ENCODE data around the gene FAM168A. TPM values are rescaled to one million over a fixed set of nuclear protein-coding genes. Genes with fewer than 3 reads are reported as not detected.

The FAM168A gene
- polyA plus RNA-seq, 2 of the 4 experiments (the other 2 are of a cell fraction), result 15.3 to 19.2 TPM

GRCh38 chr11:73538381-73538872, 59.5 kb downstream of the FAM168A start (continued):
- TF ChIP-seq SREBF2 (IDR thresholded peaks at IDR 0.05) (no peak), NFE2L2 (conservative IDR thresholded peaks at IDR 0.05; ENCODE audit: low read length) (no peak), FOSL2 (IDR thresholded peaks at IDR 0.05) (no peak), FOSL2 (CRISPR knock-in tag; IDR thresholded peaks at IDR 0.05) (no peak)

GRCh38 chr11:73537969-73538368, 59.9 kb downstream of the FAM168A start:
- DNase-seq (ENCODE audit: low read depth in 1 of 2, low spot score in 1 of 2) (no peak), FAIRE-seq (no peak), ATAC-seq (no peak)
- Histone ChIP-seq H3K9me3 (no peaks in the 10 kb centered on the region), H3K4me2 (no peak overlapping the region), H3K27ac (no peak overlapping the region), H3K4me3 (no peak overlapping the region), H3K4me1 (no peaks in the 10 kb centered on the region)
- CTCF ChIA-PET, result interaction anchor here (1.0 kb wide), 1 partner anchor 13 kb away, joined by 3 read pairs; no protein-coding TSS in a partner anchor
- TF ChIP-seq ESRRA (IDR thresholded peaks at IDR 0.05; ENCODE audit: borderline replicate concordance, low read length) (no peak), JUNB (IDR thresholded peaks at IDR 0.05) (no peak), HEYL (CRISPR knock-in tag; IDR thresholded peaks at IDR 0.05) (no peak), NPAS2 (CRISPR knock-in tag; IDR thresholded peaks at IDR 0.05; ENCODE audit: borderline replicate concordance) (no peak), HOXA7 (CRISPR knock-in tag; IDR thresholded peaks at IDR 0.05) (no peak), NR3C1 (IDR thresholded peaks at IDR 0.05) (no peak), HDAC2 (IDR thresholded peaks at IDR 0.05) (no peak), EP300 (IDR thresholded peaks at IDR 0.05) (no peak), RFX5 (IDR thresholded peaks at IDR 0.05) (no peak), MYC (IDR thresholded peaks at IDR 0.05; ENCODE audit: borderline replicate concordance, low read length) (no peak), RARB (CRISPR knock-in tag; IDR thresholded peaks at IDR 0.05) (no peak), FOXS1 (CRISPR knock-in tag; IDR thresholded peaks at IDR 0.05) (no peak), PBX3 (IDR thresholded peaks at IDR 0.05) (no peak), SREBF2 (IDR thresholded peaks at IDR 0.05) (no peak), RCOR1 (IDR thresholded peaks at IDR 0.05; ENCODE audit: low read depth, low read length) (no peak), HES2 (IDR thresholded peaks at IDR 0.05) (no peak)
- POLR2A ChIA-PET, result no interaction called here

GRCh38 chr11:73536961-73537360, 61.0 kb downstream of the FAM168A start:
- Histone ChIP-seq H3K4me2 (no peak overlapping the region), H3K4me3 (no peak overlapping the region), H3K9me3 (no peaks in the 10 kb centered on the region), H3K27ac (no peak overlapping the region), H3K4me1 (no peaks in the 10 kb centered on the region)
- ATAC-seq, result no peak
- 90% methylated on average over 2 of the region's 2 CpGs for WGBS (ENCODE audit: missing lambda C conversion rate)
- ChIA-PET POLR2A (interaction anchor here (0.8 kb wide), 1 partner anchor 9 kb away, joined by 4 read pairs; no protein-coding TSS in a partner anchor), CTCF (interaction anchor here (1.0 kb wide), 1 partner anchor 15 kb away, joined by 3 read pairs; no protein-coding TSS in a partner anchor)
- DNase-seq (ENCODE audit: low read depth in 1 of 2, low spot score in 1 of 2), result no peak
- FAIRE-seq, result no peak
- TF ChIP-seq ATOH8 (CRISPR knock-in tag; IDR thresholded peaks at IDR 0.05; ENCODE audit: low read depth) (no peak), ZNF302 (CRISPR knock-in tag; IDR thresholded peaks at IDR 0.05) (no peak), NR3C1 (IDR thresholded peaks at IDR 0.05) (no peak), BHLHE40 (IDR thresholded peaks at IDR 0.05; ENCODE audit: low read depth, low read length) (no peak), SMC3 (IDR thresholded peaks at IDR 0.05) (no peak), HOXA7 (CRISPR knock-in tag; IDR thresholded peaks at IDR 0.05) (no peak), PBX3 (IDR thresholded peaks at IDR 0.05) (no peak), EP300 (IDR thresholded peaks at IDR 0.05) (no peak), FOSL2 (IDR thresholded peaks at IDR 0.05) (no peak), FOSL2 (CRISPR knock-in tag; IDR thresholded peaks at IDR 0.05) (no peak), REST (IDR thresholded peaks at IDR 0.05) (no peak), MAX (IDR thresholded peaks at IDR 0.05) (no peak), RAD21 (conservative IDR thresholded peaks at IDR 0.05 in 1 of 2, IDR thresholded peaks at IDR 0.05 in 1 of 2) (no peak), ZSCAN20 (CRISPR knock-in tag; IDR thresholded peaks at IDR 0.05) (no peak), JUNB (IDR thresholded peaks at IDR 0.05) (no peak), BCL3 (IDR thresholded peaks at IDR 0.05) (no peak), PHF8 (IDR thresholded peaks at IDR 0.05; ENCODE audit: borderline replicate concordance, low read depth) (no peak)

All from A549 (cell line).